NB4 (cell line): Measurements from ENCODE around the gene SMCHD1.

Source experiments
- DNase-seq: peaks from one replicate; pipeline ENCODE4 v3.0.0; 2010; ENCODE audit warnings: low read depth
- H3K4me3 ChIP-seq: one replicate; pipeline ENCODE4 v1.5.1; 2011; ENCODE audit warnings: mild to moderate bottlenecking, low read depth, low read length, moderate library complexity
- CTCF ChIP-seq: IDR thresholded peaks from one replicate; pipeline ENCODE4 v1.5.1; 2012; ENCODE audit warnings: low read depth, low read length
- MAX ChIP-seq: IDR thresholded peaks from 2 replicates; pipeline ENCODE4 v1.6.1; 2011; ENCODE audit warnings: low read depth, low read length
- MYC ChIP-seq: IDR thresholded peaks from 2 replicates; pipeline ENCODE4 v1.6.1; 2011; ENCODE audit warnings: low read depth, low read length
- POLR2A ChIP-seq: IDR thresholded peaks from 2 replicates; pipeline ENCODE4 v1.6.1; 2011; ENCODE audit warnings: mild to moderate bottlenecking; ENCODE audit not compliant: insufficient read length; ENCODE audit errors: extremely low read depth

Gene SMCHD1

GRCh38 chr18:2655178-2655953 is at the start of gene SMCHD1:
Gene SMCHD1, plus strand, starts transcription at chr18:2655726. Its CDS starts 350 bp downstream, at chr18:2656076.
- peak within 1 kb of the TSS; percentile 99 for H3K4me3 ChIP-seq
- DNase-seq, result peak; percentile 87
- TF ChIP-seq MYC (peak; percentile 48; the same call in 1 of the 2 replicates), POLR2A (peak; percentile 73), CTCF (no peak), MAX (peak; percentile 73)

- H3K4me3 ChIP-seq, result no peak overlapping the region
Measured at GRCh38 chr18:2606335-2606734, 49.2 kb upstream of the SMCHD1 start.

GRCh38 chr18:2609604-2610003 is 45.9 kb upstream of the SMCHD1 start:
- TF ChIP-seq MAX (no peak), MYC (no peak), CTCF (no peak), POLR2A (no peak)
- H3K4me3 ChIP-seq, result no peak overlapping the region
- DNase-seq, result no peak

More at GRCh38 chr18:2606335-2606734, 49.2 kb upstream of the SMCHD1 start:
- DNase-seq, result no peak
- no peak for TF ChIP-seq MAX
- TF ChIP-seq POLR2A, result no peak
- no peak for TF ChIP-seq MYC
- TF ChIP-seq CTCF, result no peak

- TF ChIP-seq MAX, result no peak
- TF ChIP-seq CTCF, result no peak
- no peak for TF ChIP-seq POLR2A
- TF ChIP-seq MYC, result no peak
- no peak for DNase-seq
- no peak overlapping the region for H3K4me3 ChIP-seq
Measured at GRCh38 chr18:2610549-2610948, 45.0 kb upstream of the SMCHD1 start.

GRCh38 chr18:2612996-2613395 is 42.5 kb upstream of the SMCHD1 start:
- TF ChIP-seq MYC, result no peak
- TF ChIP-seq POLR2A, result no peak
- TF ChIP-seq CTCF, result no peak
- no peak for TF ChIP-seq MAX
- DNase-seq, result no peak
- H3K4me3 ChIP-seq, result no peak overlapping the region

GRCh38 chr18:2617401-2617998 is 38.0 kb upstream of the SMCHD1 start:
- DNase-seq, result no peak

More at GRCh38 chr18:2617401-2617998, 38.0 kb upstream of the SMCHD1 start:
- TF ChIP-seq CTCF (no peak), MAX (no peak), MYC (no peak), POLR2A (no peak)
- no peak overlapping the region for H3K4me3 ChIP-seq
